Fibroblast of mammary gland (primary cell): Measurements from ENCODE around the gene CFAP20.

ENCODE experiments used
- DNase-seq: peaks from one replicate; pipeline ENCODE4 v3.0.0-alpha.2; 2010; ENCODE audit warnings: low read depth
- H3K4me3 ChIP-seq: 2 replicates; pipeline ENCODE4 v1.5.1; 2011; ENCODE audit warnings: low read depth, mild to moderate bottlenecking, low read length, moderate library complexity; ENCODE audit not compliant: control insufficient read depth
- CTCF ChIP-seq: conservative IDR thresholded peaks from 2 replicates; pipeline ENCODE4 v1.5.1; 2011; ENCODE audit warnings: low read depth, low read length, inconsistent platforms; ENCODE audit not compliant: control insufficient read depth, insufficient read depth

Gene CFAP20

GRCh38 chr16:58157951-58158540, 28.9 kb upstream of the CFAP20 start:
- no peak for DNase-seq
- no peak overlapping the region for H3K4me3 ChIP-seq
- TF ChIP-seq CTCF, result no peak

DNA sequence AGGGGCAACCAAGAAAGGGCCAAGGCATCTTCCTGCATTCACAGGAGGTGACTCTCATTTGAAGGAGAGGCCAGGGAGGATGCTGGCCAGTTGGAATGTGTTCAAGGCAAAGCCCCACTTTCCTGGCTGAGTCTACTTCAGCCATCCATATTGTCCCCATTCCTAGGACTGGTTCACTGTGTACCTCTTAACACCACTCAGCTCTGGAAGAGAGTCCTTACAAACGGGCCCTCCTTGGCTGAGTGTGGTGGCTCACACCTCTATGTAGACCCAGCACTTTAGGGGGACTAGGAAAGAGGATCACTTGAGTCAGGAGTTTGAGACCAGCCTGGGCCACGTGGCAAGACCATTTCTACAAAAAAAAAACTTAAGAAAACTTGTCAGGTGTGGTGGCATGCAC, 28.1 kb upstream of the CFAP20 start:
- no peak for TF ChIP-seq CTCF
- no peak overlapping the region for H3K4me3 ChIP-seq
- no peak for DNase-seq

- no peak overlapping the region for H3K4me3 ChIP-seq
- DNase-seq, result no peak
- no peak for TF ChIP-seq CTCF
Measured at GRCh38 chr16:58155839-58156238, 26.7 kb upstream of the CFAP20 start.

DNA sequence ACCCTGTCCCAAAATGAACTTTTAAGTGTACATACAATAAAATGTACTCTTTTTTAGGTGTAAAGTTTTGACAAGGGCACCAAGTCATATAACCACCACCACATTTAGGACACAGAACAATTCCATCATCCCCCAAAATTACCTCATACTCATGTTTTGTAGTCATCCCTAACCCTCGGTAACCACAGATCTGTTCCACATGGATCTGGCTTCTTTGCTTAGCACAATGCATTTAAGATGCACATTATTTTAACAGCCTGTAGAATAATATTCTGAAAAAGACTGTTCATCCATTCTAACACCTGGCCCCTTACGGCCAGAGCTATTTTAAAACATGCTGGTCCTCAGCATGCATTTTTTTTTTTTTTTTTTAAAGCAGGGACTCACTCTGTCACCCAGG, 25.2 kb upstream of the CFAP20 start:
- no peak for TF ChIP-seq CTCF
- DNase-seq, result peak; percentile 17

DNA sequence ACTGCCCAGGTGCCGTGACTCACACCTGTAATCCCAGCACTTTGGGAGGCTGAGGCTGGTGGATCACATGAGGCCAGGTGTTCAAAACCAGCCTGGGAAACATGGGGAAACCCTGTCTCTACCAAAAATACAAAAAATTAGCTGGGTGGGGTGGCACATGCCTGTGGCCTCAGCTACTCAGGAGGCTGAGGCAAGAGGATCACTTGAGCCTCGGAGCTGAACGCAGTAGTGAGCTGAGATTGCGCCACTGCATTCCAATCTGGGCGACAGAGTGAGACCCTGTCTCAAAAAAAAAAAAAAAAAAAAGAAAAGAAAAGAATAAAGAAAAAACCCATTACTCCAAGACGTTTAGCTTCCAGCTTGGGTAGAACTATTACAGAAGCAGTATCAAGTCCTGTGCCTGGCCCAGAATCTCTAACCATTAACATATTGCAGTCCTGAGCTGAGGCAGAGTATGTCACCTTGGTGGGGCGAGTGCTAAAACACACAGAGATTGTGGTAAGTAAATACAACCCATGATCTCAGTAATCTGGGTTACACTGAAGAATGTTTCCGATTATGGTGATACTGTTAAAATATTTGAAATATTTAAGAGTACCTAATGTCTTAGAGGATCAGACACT, 23.2 kb upstream of the CFAP20 start:
- no peak for TF ChIP-seq CTCF
- no peak for DNase-seq
- H3K4me3 ChIP-seq, result no peak overlapping the region

More for the DNA sequence above, 25.2 kb upstream of the CFAP20 start:
- no peak overlapping the region for H3K4me3 ChIP-seq

GRCh38 chr16:58148526-58148925, 19.3 kb upstream of the CFAP20 start:
- no peak for TF ChIP-seq CTCF
- DNase-seq, result no peak
- no peak overlapping the region for H3K4me3 ChIP-seq
